Endothelial cell of umbilical vein (primary cell): ENCODE data around the gene KDM5C.

ENCODE experiments used
- EZH2 ChIP-seq: IDR thresholded peaks from 2 replicates; pipeline ENCODE4 v1.6.1; 2012; ENCODE audit warnings: borderline replicate concordance, low read depth, mild to moderate bottlenecking, moderate library complexity, low read length, inconsistent platforms; ENCODE audit not compliant: severe bottlenecking
- FOS ChIP-seq: IDR thresholded peaks from 2 replicates; pipeline ENCODE4 v1.6.1; 2011; ENCODE audit warnings: mild to moderate bottlenecking, low read length, moderate library complexity, borderline replicate concordance; ENCODE audit not compliant: insufficient read depth
- JUN ChIP-seq: IDR thresholded peaks from 2 replicates; pipeline ENCODE4 v1.6.1; 2011; ENCODE audit warnings: borderline replicate concordance, low read depth; ENCODE audit not compliant: insufficient read length, insufficient read depth
- POLR2A ChIP-seq: IDR thresholded peaks from 2 replicates; pipeline ENCODE4 v1.6.1; 2012; ENCODE audit warnings: low read depth, mild to moderate bottlenecking, control low read depth, low read length
- POLR2AphosphoS5 ChIP-seq: IDR thresholded peaks from 2 replicates; pipeline ENCODE4 v1.6.1; 2012; ENCODE audit warnings: low read depth, mild to moderate bottlenecking, control low read depth, low read length, moderate library complexity; ENCODE audit not compliant: insufficient read depth
- TF ChIP-seq, protein P1 (sequence below), 2 donors: IDR thresholded peaks; 1 replicate in 1 of 2; 2 replicates in 1 of 2; pipeline ENCODE4 v1.5.1; 2011; ENCODE audit warnings: low read length in 2 of 2, mild to moderate bottlenecking in 2 of 2, moderate library complexity in 2 of 2, control low read depth in 1 of 2, inconsistent platforms in 1 of 2, low read depth in 1 of 2; ENCODE audit not compliant: insufficient read depth in 1 of 2; ENCODE audit errors: extremely low read depth in 1 of 2

- TF ChIP-seq, protein P1, sequence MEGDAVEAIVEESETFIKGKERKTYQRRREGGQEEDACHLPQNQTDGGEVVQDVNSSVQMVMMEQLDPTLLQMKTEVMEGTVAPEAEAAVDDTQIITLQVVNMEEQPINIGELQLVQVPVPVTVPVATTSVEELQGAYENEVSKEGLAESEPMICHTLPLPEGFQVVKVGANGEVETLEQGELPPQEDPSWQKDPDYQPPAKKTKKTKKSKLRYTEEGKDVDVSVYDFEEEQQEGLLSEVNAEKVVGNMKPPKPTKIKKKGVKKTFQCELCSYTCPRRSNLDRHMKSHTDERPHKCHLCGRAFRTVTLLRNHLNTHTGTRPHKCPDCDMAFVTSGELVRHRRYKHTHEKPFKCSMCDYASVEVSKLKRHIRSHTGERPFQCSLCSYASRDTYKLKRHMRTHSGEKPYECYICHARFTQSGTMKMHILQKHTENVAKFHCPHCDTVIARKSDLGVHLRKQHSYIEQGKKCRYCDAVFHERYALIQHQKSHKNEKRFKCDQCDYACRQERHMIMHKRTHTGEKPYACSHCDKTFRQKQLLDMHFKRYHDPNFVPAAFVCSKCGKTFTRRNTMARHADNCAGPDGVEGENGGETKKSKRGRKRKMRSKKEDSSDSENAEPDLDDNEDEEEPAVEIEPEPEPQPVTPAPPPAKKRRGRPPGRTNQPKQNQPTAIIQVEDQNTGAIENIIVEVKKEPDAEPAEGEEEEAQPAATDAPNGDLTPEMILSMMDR (IDR thresholded peaks at IDR 0.05; ENCODE audit: extremely low read depth in 1 of 2, insufficient read depth in 1 of 2, low read depth in 1 of 2, low read length in 2 of 2): no peak
- TF ChIP-seq JUN (no peak), POLR2AphosphoS5 (no peak), FOS (no peak), EZH2 (no peak), POLR2A (no peak)
These were observed 36.5 kb upstream of the KDM5C start for GRCh38 chrX:53261355-53261972.
